H1 (cell line): Measurements from ENCODE around the gene VIPR2. TPM values are rescaled to one million over a fixed set of nuclear protein-coding genes. Genes with fewer than 3 reads are reported as not detected.
A peak's percentile ranks its signal among the peaks of the same experiment; 100 is the strongest.

Experiments
- CTCF ChIA-PET: fragments of 300-600 bp; sonication (Branson Sonifier 250); formaldehyde crosslinking; loops from one replicate; lab custom pipeline; 2021; ENCODE audit not compliant: partially characterized antibody; lab: Charles Lee
- POLR2A ChIA-PET: fragments of 300-600 bp; sonication (Branson Sonifier 250); formaldehyde crosslinking; loops from one replicate; lab custom pipeline; 2021; ENCODE audit warnings: inconsistent platforms; ENCODE audit not compliant: partially characterized antibody; lab: Charles Lee
- DNase-seq, 2 experiments: peaks; one replicate each; pipeline versions ENCODE4 v3.0.0 to v3.0.0-alpha.2; 2010 to 2022; ENCODE audit warnings: low spot score in 2 of 2, low read depth in 1 of 2, mixed read lengths in 1 of 2
- FAIRE-seq: peaks from 2 replicates; lab custom pipeline; 2011; peaks lifted over from hg19 to GRCh38; lab: Jason Lieb, UNC
- H2AFZ ChIP-seq: 2 replicates; pipeline ENCODE4 v1.8.1; 2012; ENCODE audit warnings: low read length, inconsistent platforms
- H2AK5ac ChIP-seq: 2 replicates; pipeline ENCODE4 v1.6.1; 2013; ENCODE audit warnings: low read depth, low read length
- H2BK120ac ChIP-seq: replicated peaks from 2 replicates; pipeline ENCODE3; 2013; ENCODE audit warnings: low read depth, low read length, inconsistent platforms
- H2BK12ac ChIP-seq: 2 replicates; pipeline ENCODE4 v1.6.1; 2013; ENCODE audit warnings: low read depth, low read length
- H2BK15ac ChIP-seq: 2 replicates; pipeline ENCODE4 v1.6.1; 2013; ENCODE audit warnings: low read length
- H2BK20ac ChIP-seq: 2 replicates; pipeline ENCODE4 v1.6.1; 2013; ENCODE audit warnings: low read length
- H2BK5ac ChIP-seq: 2 replicates; pipeline ENCODE4 v1.6.1; 2013; ENCODE audit warnings: low read depth, low read length
- H3K14ac ChIP-seq: 2 replicates; pipeline ENCODE4 v1.6.1; 2013; ENCODE audit warnings: inconsistent platforms; ENCODE audit not compliant: insufficient read length
- H3K18ac ChIP-seq: 2 replicates; pipeline ENCODE4 v1.6.1; 2013; ENCODE audit warnings: low read length; ENCODE audit errors: extremely low read depth
- H3K23ac ChIP-seq: 2 replicates; pipeline ENCODE4 v1.6.1; 2013; ENCODE audit warnings: inconsistent platforms; ENCODE audit not compliant: insufficient read length
- H3K23me2 ChIP-seq: 2 replicates; pipeline ENCODE4 v1.6.1; 2013; ENCODE audit warnings: low read depth, low read length
- H3K27ac ChIP-seq: 2 replicates; pipeline ENCODE4 v1.6.1; 2011; ENCODE audit warnings: low read depth, low read length, inconsistent platforms
- H3K27me3 ChIP-seq, 4 experiments: replicated peaks in 1 of 4; 1 replicate in 1 of 4; 2 replicates in 3 of 4; pipeline versions ENCODE4 v1.6.1 to v1.8.1; 2011 to 2013; ENCODE audit warnings: low read length in 3 of 4, mild to moderate bottlenecking in 3 of 4, inconsistent platforms in 2 of 4, mixed read lengths in 2 of 4, moderate library complexity in 1 of 4; ENCODE audit not compliant: control insufficient read depth in 3 of 4, insufficient read depth in 3 of 4; ENCODE audit errors: extremely low read depth in 1 of 4
- H3K36me3 ChIP-seq, 4 experiments: 2 replicates each; pipeline versions ENCODE4 v1.6.1 to v1.8.1; 2011 to 2013; ENCODE audit warnings: mild to moderate bottlenecking in 4 of 4, low read length in 3 of 4, moderate library complexity in 2 of 4, control low read depth in 1 of 4, inconsistent platforms in 1 of 4; ENCODE audit not compliant: insufficient read depth in 4 of 4, control insufficient read depth in 2 of 4
- H3K4ac ChIP-seq: replicated peaks from 2 replicates; pipeline ENCODE3; 2013; ENCODE audit warnings: low read length, low read depth, mixed read lengths, inconsistent platforms; ENCODE audit not compliant: insufficient read length
- H3K4me1 ChIP-seq, 4 experiments: replicated peaks in 1 of 4; 1 replicate in 1 of 4; 2 replicates in 3 of 4; pipeline versions ENCODE4 v1.6.1 to v1.8.1; 2011 to 2013; ENCODE audit warnings: low read length in 3 of 4, inconsistent platforms in 2 of 4, mixed read lengths in 1 of 4; ENCODE audit not compliant: insufficient read depth in 4 of 4, control insufficient read depth in 3 of 4
- H3K4me2 ChIP-seq, 2 experiments: 2 replicates each; pipeline versions ENCODE4 v1.6.1 to v1.8.1; 2011 to 2013; ENCODE audit warnings: low read depth in 2 of 2, low read length in 2 of 2, control low read depth in 1 of 2, inconsistent platforms in 1 of 2, mild to moderate bottlenecking in 1 of 2; ENCODE audit not compliant: insufficient read depth in 1 of 2
- H3K4me3 ChIP-seq, 4 experiments: fragments of 200-600, 300-600 bp in 1 of 4; sonication (generic), shearing (Covaris generic), sonication (Bioruptor Twin) in 1 of 4; 2 replicates each; pipeline versions ENCODE4 v1.5.1 to v1.8.1; 2011 to 2016; ENCODE audit warnings: low read length in 4 of 4, low read depth in 3 of 4, control low read depth in 2 of 4, inconsistent platforms in 2 of 4, mild to moderate bottlenecking in 2 of 4, mixed read lengths in 1 of 4, moderate library complexity in 1 of 4; ENCODE audit not compliant: insufficient read depth in 2 of 4; ENCODE audit errors: extremely low read depth in 1 of 4
- H3K56ac ChIP-seq: replicated peaks from 2 replicates; pipeline ENCODE3; 2013; ENCODE audit warnings: low read depth, mild to moderate bottlenecking, mixed read lengths, low read length, inconsistent platforms; ENCODE audit not compliant: insufficient read length
- H3K79me1 ChIP-seq: 2 replicates; pipeline ENCODE4 v1.6.1; 2013; ENCODE audit warnings: low read depth, low read length, control low read depth
- H3K79me2 ChIP-seq, 2 experiments: 2 replicates each; pipeline versions ENCODE4 v1.6.1 to v1.8.1; 2012 to 2013; ENCODE audit warnings: low read length in 2 of 2, mild to moderate bottlenecking in 2 of 2, inconsistent platforms in 1 of 2; ENCODE audit not compliant: insufficient read depth in 2 of 2, control insufficient read depth in 1 of 2
- H3K9ac ChIP-seq, 4 experiments: replicated peaks in 1 of 4; 1 replicate in 1 of 4; 2 replicates in 3 of 4; pipeline versions ENCODE4 v1.6.1 to v1.8.1; 2011 to 2013; ENCODE audit warnings: low read depth in 3 of 4, low read length in 3 of 4, control low read depth in 2 of 4, mild to moderate bottlenecking in 2 of 4, moderate library complexity in 2 of 4, inconsistent platforms in 1 of 4; ENCODE audit errors: extremely low read depth in 1 of 4
- H3K9me3 ChIP-seq, 2 experiments: 2 replicates each; pipeline versions ENCODE4 v1.6.1 to v1.8.1; 2012 to 2013; ENCODE audit warnings: mild to moderate bottlenecking in 2 of 2, moderate library complexity in 2 of 2, control low read depth in 1 of 2, inconsistent platforms in 1 of 2, low read depth in 1 of 2, low read length in 1 of 2, mixed read lengths in 1 of 2; ENCODE audit not compliant: insufficient read depth in 2 of 2
- H4K20me1 ChIP-seq, 2 experiments: replicated peaks in 1 of 2; 2 replicates each; pipeline versions ENCODE3 to v1.8.1; 2011 to 2013; ENCODE audit warnings: inconsistent platforms in 2 of 2, low read length in 2 of 2, mild to moderate bottlenecking in 1 of 2; ENCODE audit not compliant: insufficient read depth in 2 of 2, control insufficient read depth in 1 of 2
- H4K5ac ChIP-seq: 2 replicates; pipeline ENCODE4 v1.6.1; 2013; ENCODE audit warnings: low read length, low read depth, mixed read lengths, inconsistent platforms; ENCODE audit not compliant: insufficient read length
- H4K8ac ChIP-seq: 2 replicates; pipeline ENCODE4 v1.8.0; 2013; ENCODE audit warnings: mild to moderate bottlenecking, moderate library complexity, low read length, inconsistent platforms; ENCODE audit not compliant: insufficient read depth; ENCODE audit errors: extremely low read depth
- H4K91ac ChIP-seq: replicated peaks from 2 replicates; pipeline ENCODE3; 2013; ENCODE audit warnings: low read length, mixed read lengths, inconsistent platforms; ENCODE audit not compliant: insufficient read length
- CBX8 ChIP-seq: fragments of 300-800, 300-1000 bp; sonication (generic); IDR thresholded peaks from 2 replicates; pipeline ENCODE4 v1.7.1; 2016; ENCODE audit warnings: low read depth, low read length, borderline replicate concordance
- CTCF ChIP-seq, 3 experiments: IDR thresholded peaks; 1 replicate in 2 of 3; 2 replicates in 1 of 3; pipeline versions ENCODE4 v1.5.1 to v1.6.1; 2011; ENCODE audit warnings: low read length in 3 of 3, mild to moderate bottlenecking in 3 of 3, inconsistent platforms in 2 of 3, low read depth in 1 of 3, moderate library complexity in 1 of 3; ENCODE audit not compliant: insufficient read depth in 1 of 3; ENCODE audit errors: control extremely low read depth in 1 of 3
- E2F6 ChIP-seq: IDR thresholded peaks from 2 replicates; pipeline ENCODE4 v1.6.1; 2012; ENCODE audit warnings: inconsistent platforms
- HDAC6 ChIP-seq: IDR thresholded peaks from one replicate; pipeline ENCODE4 v1.7.1; 2012; ENCODE audit warnings: low read depth, mild to moderate bottlenecking, inconsistent platforms, low read length, moderate library complexity
- NRF1 ChIP-seq: IDR thresholded peaks from 2 replicates; pipeline ENCODE4 v1.6.1; 2011; ENCODE audit warnings: mild to moderate bottlenecking, low read depth, low read length, improper control_type of control experiment
- SRF ChIP-seq: IDR thresholded peaks from 2 replicates; pipeline ENCODE4 v1.6.1; 2011; ENCODE audit warnings: mild to moderate bottlenecking, low read depth, low read length, moderate library complexity
- WGBS, 2 experiments: shearing (Covaris generic) in 1 of 2; methylation state at CpG; one replicate each; pipeline versions ENCODE4 v1.1.6 to v1.1.7; 2013 to 2015; ENCODE audit warnings: low lambda C conversion rate in 2 of 2, mixed read lengths in 2 of 2, inconsistent platforms in 1 of 2, low coverage in 1 of 2, missing lambda C conversion rate in 1 of 2; ENCODE audit not compliant: insufficient replicate concordance in 2 of 2, insufficient coverage in 1 of 2, insufficient read length in 1 of 2; ENCODE audit errors: extremely low coverage in 1 of 2, missing lambda C conversion rate in 1 of 2; 5-methylcytosine and 5-hydroxymethylcytosine counted together
- polyA plus RNA-seq, 7 experiments: library from polyadenylated mRNA; depleted of rRNA in 3 of 7; stranded (reverse) in 5 of 7; unstranded in 2 of 7; fragments of >200 nt in 5 of 7; fragments of 200-250 nt in 2 of 7; gene quantifications; 1 replicate in 5 of 7; 2 replicates in 1 of 7; 4 replicates in 1 of 7; pipeline versions ENCODE4 v1.2.1 to v1.2.3, GENCODE V29; 2011 to 2013; ENCODE audit warnings: missing spikeins in 2 of 7, mixed read lengths in 2 of 7
- total RNA-seq: library from RNA; stranded (reverse); fragmentation: NEBNext Ultra II Directional; extraction: Animal tissue kit (Norgen Biotek cat#: 25700); gene quantifications from 2 replicates; pipeline ENCODE4 v1.2.1, GENCODE V29; 2021

VIPR2 gene
- total and polyA plus RNA-seq, 2 of the 8 experiments (the other 6 are each of a cell fraction or from before 2014, with no cell fraction given), result 2.4 to 6.3 TPM

GRCh38 chr7:159035571-159036073 is 109.0 kb downstream of the VIPR2 start:
- FAIRE-seq (no peak), DNase-seq (peak in 1 of 2 experiments; percentile 33)
- H3K79me1 ChIP-seq, result no peaks in the 10 kb centered on the region
- no peak overlapping the region for H3K4me3 ChIP-seq
- no peak overlapping the region for H3K56ac ChIP-seq
- ChIA-PET POLR2A (no interaction called here), CTCF (interaction anchor here (0.9 kb wide), 1 partner anchor 9 kb away, joined by 3 read pairs; no protein-coding TSS in a partner anchor)
- WGBS, 2 experiments, result 93% methylated on average over 20 of the region's 21 CpGs; no CpG with 5 or more reads in 1 of the 2 experiments
- H3K27ac ChIP-seq, result no peak overlapping the region
- H4K91ac ChIP-seq, result no peak overlapping the region
- no peak overlapping the region for H3K18ac ChIP-seq
- H2BK12ac ChIP-seq, result no peak overlapping the region
- H2BK5ac ChIP-seq, result no peak overlapping the region
- no peak overlapping the region for H4K5ac ChIP-seq
- no peak overlapping the region for H2BK15ac ChIP-seq
- H3K4me1 ChIP-seq, result peaks cover 0 to 16% (median 10%) of the 10 kb centered on the region in 4 experiments; a peak in 5 of 7 replicates
- no peak overlapping the region for H2AK5ac ChIP-seq
- no peaks in the 10 kb centered on the region for H3K9me3 ChIP-seq
- H3K23me2 ChIP-seq, result peaks cover 7% of the 10 kb centered on the region; the same call in 1 of the 2 replicates
- H4K8ac ChIP-seq, result no peak overlapping the region; the same call in 1 of the 2 replicates
- H3K4ac ChIP-seq, result no peak overlapping the region
- H3K14ac ChIP-seq, result no peak overlapping the region
- H4K20me1 ChIP-seq, result no peaks in the 10 kb centered on the region
- H3K4me2 ChIP-seq, result no peak overlapping the region
- no peak overlapping the region for H2BK120ac ChIP-seq
- H2AFZ ChIP-seq, result no peak overlapping the region
- no peaks in the 10 kb centered on the region for H3K79me2 ChIP-seq
- no peak for TF ChIP-seq SRF
- TF ChIP-seq E2F6, result no peak
- no peak for TF ChIP-seq HDAC6
- no peak for TF ChIP-seq CBX8
- TF ChIP-seq NRF1, result no peak
- TF ChIP-seq CTCF (IDR thresholded peaks at IDR 0.05; ENCODE audit: control extremely low read depth in 1 of 3, insufficient read depth in 1 of 3, low read depth in 1 of 3, low read length in 3 of 3), result no peak
- no peaks in the 10 kb centered on the region; a peak in 1 of 8 replicates for H3K36me3 ChIP-seq
- no peak overlapping the region for H3K23ac ChIP-seq
- H2BK20ac ChIP-seq, result no peak overlapping the region
- peaks cover 0 to 3% (median 1%) of the 10 kb centered on the region in 4 experiments; a peak in 3 of 7 replicates for H3K27me3 ChIP-seq
- H3K9ac ChIP-seq, result no peak overlapping the region
